GM10266 (cell line): Measurements from ENCODE around the gene PAGE2B.

Experiments
- DNase-seq: peaks from one replicate; pipeline ENCODE4 v3.0.0; 2012; ENCODE audit errors: extremely low spot score
- CTCF ChIP-seq: IDR thresholded peaks from 2 replicates; pipeline ENCODE4 v1.5.1; 2012; ENCODE audit warnings: mild to moderate bottlenecking, low read depth; ENCODE audit not compliant: control insufficient read depth, insufficient read depth; ENCODE audit errors: missing control alignments

The PAGE2B gene

GRCh38 chrX:55074851-55075467, at the start of gene PAGE2B:
Gene PAGE2B (plus strand): TSS chrX:55075030. CDS start chrX:55076042, 1,012 bp downstream.
- DNase-seq: no peak
- TF ChIP-seq CTCF: no peak

- DNase-seq: no peak
- TF ChIP-seq CTCF: no peak
Observed at GRCh38 chrX:55026143-55026542, 48.7 kb upstream of the PAGE2B start.

- no peak for TF ChIP-seq CTCF
Observed at GRCh38 chrX:55026840-55027239, 48.0 kb upstream of the PAGE2B start.

GRCh38 chrX:55028040-55028439, 46.8 kb upstream of the PAGE2B start:
- no peak for TF ChIP-seq CTCF
- no peak for DNase-seq

More at GRCh38 chrX:55026840-55027239, 48.0 kb upstream of the PAGE2B start:
- DNase-seq: no peak

GRCh38 chrX:55028611-55029010, 46.2 kb upstream of the PAGE2B start:
- DNase-seq: no peak
- no peak for TF ChIP-seq CTCF

GRCh38 chrX:55029291-55029690, 45.5 kb upstream of the PAGE2B start:
- no peak for TF ChIP-seq CTCF

GRCh38 chrX:55030271-55031205, 44.3 kb upstream of the PAGE2B start, which contains the start of gene ALAS2:
Gene ALAS2 (minus strand): TSS chrX:55030977. CDS start chrX:55026000, 4,977 bp downstream.
- no peak for DNase-seq
- TF ChIP-seq CTCF: no peak

More at GRCh38 chrX:55029291-55029690, 45.5 kb upstream of the PAGE2B start:
- no peak for DNase-seq
